GM23248 (cell line): ENCODE data around the gene FABP7. TPM values are rescaled to one million over a fixed set of nuclear protein-coding genes. Genes with fewer than 3 reads are reported as not detected.

Source experiments
- DNase-seq: peaks from one replicate; pipeline ENCODE4 v3.0.0-alpha.2; 2015
- H2AFZ ChIP-seq: fragments of 200-600 bp; sonication (generic); 2 replicates; pipeline ENCODE4 v1.6.1; 2016; ENCODE audit warnings: antibody characterized with exemption
- H3F3A ChIP-seq: fragments of 200-600 bp; sonication (generic); 2 replicates; pipeline ENCODE4 v1.6.1; 2016; ENCODE audit warnings: mild to moderate bottlenecking, antibody characterized with exemption, mixed run types; ENCODE audit not compliant: insufficient read depth
- H3K27ac ChIP-seq: fragments of 200-600 bp; sonication (generic); 2 replicates; pipeline ENCODE4 v1.5.1; 2016; ENCODE audit warnings: mild to moderate bottlenecking
- H3K27me3 ChIP-seq: fragments of 200-600 bp; sonication (generic); replicated peaks from 2 replicates; pipeline ENCODE4 v1.6.1; 2016; ENCODE audit warnings: mild to moderate bottlenecking; ENCODE audit not compliant: insufficient read depth
- H3K36me3 ChIP-seq: fragments of 200-600 bp; sonication (generic); 2 replicates; pipeline ENCODE4 v1.6.1; 2016; ENCODE audit warnings: low read depth, mild to moderate bottlenecking
- H3K4me1 ChIP-seq: fragments of 200-600 bp; sonication (generic); 2 replicates; pipeline ENCODE4 v1.6.1; 2016; ENCODE audit warnings: mild to moderate bottlenecking; ENCODE audit not compliant: insufficient read depth
- H3K4me2 ChIP-seq: fragments of 200-600 bp; sonication (generic); one replicate; pipeline ENCODE4 v1.6.1; 2016; ENCODE audit warnings: mild to moderate bottlenecking; ENCODE audit not compliant: unreplicated experiment
- H3K4me3 ChIP-seq: fragments of 200-600 bp; sonication (generic); 2 replicates; pipeline ENCODE4 v1.5.1; 2016; ENCODE audit warnings: mild to moderate bottlenecking
- H3K79me2 ChIP-seq: fragments of 200-600 bp; sonication (generic); 2 replicates; pipeline ENCODE4 v1.6.1; 2016; ENCODE audit warnings: mild to moderate bottlenecking; ENCODE audit not compliant: insufficient read depth
- H3K9ac ChIP-seq: fragments of 200-600 bp; sonication (generic); 2 replicates; pipeline ENCODE4 v1.6.1; 2016; ENCODE audit warnings: mild to moderate bottlenecking
- H3K9me2 ChIP-seq: fragments of 200-600 bp; sonication (generic); 2 replicates; pipeline ENCODE4 v1.6.1; 2016; ENCODE audit warnings: mixed run types, mild to moderate bottlenecking, moderate library complexity; ENCODE audit not compliant: insufficient read depth
- H3K9me3 ChIP-seq: fragments of 200-600 bp; sonication (generic); one replicate; pipeline ENCODE4 v1.6.1; 2017; ENCODE audit warnings: low read depth
- H4K20me1 ChIP-seq: fragments of 200-600 bp; sonication (generic); 2 replicates; pipeline ENCODE4 v1.6.0; 2016; ENCODE audit not compliant: insufficient read depth
- EZH2 ChIP-seq: fragments of 200-600 bp; sonication (generic); IDR thresholded peaks from 2 replicates; pipeline ENCODE4 v1.6.1; 2018; ENCODE audit warnings: antibody characterized with exemption, mild to moderate bottlenecking; ENCODE audit not compliant: insufficient read depth, poor library complexity, severe bottlenecking
- EZH2phosphoT487 ChIP-seq: fragments of 200-600 bp; sonication (generic); IDR thresholded peaks from 2 replicates; pipeline ENCODE4 v1.6.1; 2018; ENCODE audit warnings: antibody characterized with exemption, moderate library complexity, mild to moderate bottlenecking, low read depth; ENCODE audit not compliant: insufficient read depth
- WGBS, 2 experiments: methylation state at CpG; one replicate each; pipeline ENCODE4 v1.1.6; 2015 to 2017; ENCODE audit warnings: low lambda C conversion rate in 2 of 2, low coverage in 1 of 2; ENCODE audit errors: missing lambda C conversion rate in 2 of 2; 5-methylcytosine and 5-hydroxymethylcytosine counted together
- in situ Hi-C: fragments of 300-500 bp; cut with MboI; formaldehyde crosslinking; loops from 2 replicates; pipeline ENCODE4 v1.15.0; 2020
- polyA plus RNA-seq: library from polyadenylated mRNA; unstranded; fragments of >200 nt; fragmentation: Nextera tagmentation; extraction: Ambion mirVana; gene quantifications from 2 replicates; pipeline ENCODE4 v1.2.1, GENCODE V29; 2016
- total RNA-seq: library from RNA; depleted of rRNA; stranded (reverse); fragments of >200 nt; shearing (Covaris generic); gene quantifications from 2 replicates; pipeline ENCODE4 v1.2.3, GENCODE V29; 2014

FABP7 gene
- total and polyA plus RNA-seq, 2 experiments from 2014 or later: not detected

- in situ Hi-C loops: no loop called here
Measured at GRCh38 chr6:122783401-122783800, 3.9 kb downstream of the FABP7 start.

GRCh38 chr6:122785891-122786290 is 6.4 kb downstream of the FABP7 start:
- Histone ChIP-seq H3K79me2 (peaks cover 6% of the 10 kb centered on the region; the same call in 1 of the 2 replicates), H3K9me2 (no peaks in the 10 kb centered on the region), H3K36me3 (no peaks in the 10 kb centered on the region), H3K4me3 (no peak overlapping the region), H4K20me1 (no peaks in the 10 kb centered on the region), H3K27ac (no peak overlapping the region), H3K4me2 (no peak overlapping the region), H2AFZ (no peak overlapping the region), H3K4me1 (peaks cover 8% of the 10 kb centered on the region; the same call in 1 of the 2 replicates), H3F3A (peaks cover 23% of the 10 kb centered on the region; the same call in 1 of the 2 replicates), H3K9ac (no peak overlapping the region), H3K27me3 (peaks cover 22% of the 10 kb centered on the region), H3K9me3 (no peaks in the 10 kb centered on the region)
- in situ Hi-C loops: no loop called here
- 90 to 94% methylated on average over 1 of the region's 1 CpG for WGBS, 2 experiments
- DNase-seq: no peak
- no peak for TF ChIP-seq EZH2phosphoT487
- no peak for TF ChIP-seq EZH2

More at GRCh38 chr6:122783401-122783800, 3.9 kb downstream of the FABP7 start:
- Histone ChIP-seq H3K27me3 (peaks cover 29% of the 10 kb centered on the region), H3F3A (peaks cover 7% of the 10 kb centered on the region; the same call in 1 of the 2 replicates), H4K20me1 (no peaks in the 10 kb centered on the region), H3K79me2 (no peaks in the 10 kb centered on the region), H3K9me2 (no peaks in the 10 kb centered on the region), H3K36me3 (no peaks in the 10 kb centered on the region), H3K4me1 (no peaks in the 10 kb centered on the region), H3K27ac (no peak overlapping the region), H2AFZ (no peak overlapping the region), H3K9me3 (no peaks in the 10 kb centered on the region), H3K4me2 (no peak overlapping the region), H3K4me3 (no peak overlapping the region), H3K9ac (no peak overlapping the region)
- no peak for TF ChIP-seq EZH2
- no peak for DNase-seq
- 47 to 53% methylated on average over 4 of the region's 4 CpGs for WGBS, 2 experiments

DNA sequence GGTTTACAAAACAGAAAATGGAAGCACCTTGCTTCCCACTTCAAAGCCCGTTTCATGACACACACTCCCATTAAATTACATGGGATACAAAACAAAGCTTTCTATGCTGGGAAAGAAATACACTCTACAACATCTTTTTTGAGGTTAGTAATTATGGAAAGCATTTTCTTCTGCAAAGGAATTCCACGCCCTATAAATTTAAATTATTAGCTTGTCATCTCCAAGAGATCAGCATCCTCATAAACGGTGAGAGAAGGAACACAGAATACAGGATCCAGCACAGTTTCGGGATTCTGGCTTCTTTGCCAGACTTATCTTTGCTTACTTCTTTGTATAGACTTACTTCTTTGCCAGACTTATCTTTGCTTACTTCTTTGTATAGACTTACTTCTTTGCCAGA is 8.2 kb downstream of the FABP7 start:
- no peak overlapping the region for H2AFZ ChIP-seq
- H3K27ac ChIP-seq: no peak overlapping the region
- H4K20me1 ChIP-seq: no peaks in the 10 kb centered on the region
- TF ChIP-seq EZH2phosphoT487 (no peak), EZH2 (no peak)
- no peak overlapping the region for H3K4me3 ChIP-seq
- no peaks in the 10 kb centered on the region for H3K36me3 ChIP-seq
- in situ Hi-C loops: no loop called here
- peaks cover 11% of the 10 kb centered on the region for H3K27me3 ChIP-seq
- peaks cover 11% of the 10 kb centered on the region; the same call in 1 of the 2 replicates for H3K79me2 ChIP-seq
- H3K4me2 ChIP-seq: no peak overlapping the region
- 65 to 72% methylated on average over 4 of the region's 4 CpGs for WGBS, 2 experiments
- H3K9ac ChIP-seq: no peak overlapping the region
- no peaks in the 10 kb centered on the region for H3K9me3 ChIP-seq
- DNase-seq: no peak
- H3F3A ChIP-seq: peaks cover 26% of the 10 kb centered on the region; the same call in 1 of the 2 replicates
- H3K9me2 ChIP-seq: no peaks in the 10 kb centered on the region
- peaks cover 10% of the 10 kb centered on the region; the same call in 1 of the 2 replicates for H3K4me1 ChIP-seq

DNA sequence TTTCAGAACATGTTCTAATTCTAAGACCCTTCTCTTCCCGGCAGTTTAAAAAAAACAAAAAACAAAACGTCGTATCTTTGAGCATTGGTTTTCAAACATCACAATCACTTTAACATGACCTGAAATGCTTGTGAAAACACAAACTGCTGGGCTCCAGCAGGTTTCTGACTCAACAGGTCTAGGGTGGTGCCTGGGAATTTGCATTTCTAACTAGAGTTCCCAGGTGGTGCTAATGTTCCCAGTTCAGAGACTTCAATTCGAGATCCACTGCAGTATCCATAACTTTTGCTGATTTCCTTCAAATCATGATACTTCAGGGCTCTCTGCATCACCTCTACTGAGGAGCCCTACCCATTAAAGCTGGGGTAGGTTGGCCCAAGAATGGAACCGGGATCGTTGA is 8.7 kb downstream of the FABP7 start:
- Histone ChIP-seq H3K9ac (no peak overlapping the region), H3K79me2 (peaks cover 14% of the 10 kb centered on the region; the same call in 1 of the 2 replicates), H3K27me3 (peaks cover 6% of the 10 kb centered on the region; the same call in 1 of the 2 replicates), H3F3A (peaks cover 26% of the 10 kb centered on the region; the same call in 1 of the 2 replicates), H3K4me1 (peaks cover 10% of the 10 kb centered on the region; the same call in 1 of the 2 replicates), H3K4me3 (no peak overlapping the region), H2AFZ (0 out of 2 replicates have a peak overlapping the region, but pooled peaks have one; percentile 80), H3K36me3 (no peaks in the 10 kb centered on the region), H4K20me1 (no peaks in the 10 kb centered on the region), H3K9me2 (no peaks in the 10 kb centered on the region), H3K9me3 (no peaks in the 10 kb centered on the region), H3K27ac (no peak overlapping the region), H3K4me2 (peak overlapping the region; percentile 95)
- DNase-seq: no peak
- WGBS, 2 experiments: 51 to 59% methylated on average over 6 of the region's 6 CpGs
- TF ChIP-seq EZH2: no peak
- TF ChIP-seq EZH2phosphoT487: no peak
- in situ Hi-C loops: no loop called here
